Keratinocyte (primary cell): ENCODE data around the gene CDKAL1. TPM values are rescaled to one million over a fixed set of nuclear protein-coding genes. Genes with fewer than 3 reads are reported as not detected.

Experiments
- DNase-seq: peaks from one replicate; pipeline ENCODE4 v3.0.0-alpha.2; 2011; ENCODE audit warnings: low read depth, missing footprints, low spot score
- FAIRE-seq: peaks from 2 replicates; lab custom pipeline; 2011; peaks lifted over from hg19 to GRCh38; lab: Jason Lieb, UNC
- H2AFZ ChIP-seq: 2 replicates; pipeline ENCODE4 v1.6.0; 2012; ENCODE audit warnings: low read length, control low read depth, inconsistent platforms; ENCODE audit not compliant: control insufficient read depth
- H3K27ac ChIP-seq: 2 replicates; pipeline ENCODE4 v1.5.1; 2011; ENCODE audit warnings: low read length; ENCODE audit not compliant: control insufficient read depth, insufficient read depth
- H3K27me3 ChIP-seq: 3 replicates; pipeline ENCODE4 v1.6.0; 2011; ENCODE audit warnings: low read length; ENCODE audit not compliant: control insufficient read depth, insufficient read depth; ENCODE audit errors: extremely low read depth
- H3K36me3 ChIP-seq, 2 experiments: 2 replicates in 1 of 2; 3 replicates in 1 of 2; pipeline ENCODE4 v1.5.1; 2011; ENCODE audit warnings: low read length in 2 of 2, mild to moderate bottlenecking in 1 of 2; ENCODE audit not compliant: control insufficient read depth in 2 of 2, insufficient read depth in 2 of 2; ENCODE audit errors: extremely low read depth in 1 of 2
- H3K4me1 ChIP-seq: 3 replicates; pipeline ENCODE4 v1.5.1; 2011; ENCODE audit warnings: low read length; ENCODE audit not compliant: control insufficient read depth, insufficient read depth; ENCODE audit errors: extremely low read depth
- H3K4me2 ChIP-seq: 3 replicates; pipeline ENCODE4 v1.6.0; 2011; ENCODE audit warnings: low read depth, low read length; ENCODE audit not compliant: control insufficient read depth, insufficient read depth; ENCODE audit errors: extremely low read depth
- H3K4me3 ChIP-seq, 3 experiments: fragments of 200-600 bp in 1 of 3; sonication (generic) in 1 of 3; 2 replicates in 2 of 3; 3 replicates in 1 of 3; pipeline ENCODE4 v1.5.1; 2011 to 2016; ENCODE audit warnings: low read length in 3 of 3, mild to moderate bottlenecking in 3 of 3, control low read depth in 2 of 3, inconsistent platforms in 1 of 3, low read depth in 1 of 3, mixed read lengths in 1 of 3, mixed run types in 1 of 3, moderate library complexity in 1 of 3; ENCODE audit not compliant: control insufficient read depth in 2 of 3, insufficient read depth in 2 of 3; ENCODE audit errors: extremely low read depth in 1 of 3
- H3K79me2 ChIP-seq: 2 replicates; pipeline ENCODE4 v1.6.0; 2012; ENCODE audit warnings: low read length; ENCODE audit not compliant: control insufficient read depth, insufficient read depth
- H3K9ac ChIP-seq: 3 replicates; pipeline ENCODE4 v1.6.0; 2011; ENCODE audit warnings: low read length; ENCODE audit not compliant: control insufficient read depth, insufficient read depth; ENCODE audit errors: extremely low read depth
- H3K9me1 ChIP-seq: 3 replicates; pipeline ENCODE4 v1.6.0; 2011; ENCODE audit warnings: low read length; ENCODE audit not compliant: control insufficient read depth, insufficient read depth; ENCODE audit errors: extremely low read depth
- H3K9me3 ChIP-seq: 2 replicates; pipeline ENCODE4 v1.5.1; 2012; ENCODE audit warnings: low read depth, low read length; ENCODE audit not compliant: control insufficient read depth
- H4K20me1 ChIP-seq: 3 replicates; pipeline ENCODE4 v1.6.0; 2011; ENCODE audit warnings: low read length; ENCODE audit not compliant: control insufficient read depth, insufficient read depth; ENCODE audit errors: extremely low read depth
- CTCF ChIP-seq, 3 experiments: IDR thresholded peaks in 1 of 3; conservative IDR thresholded peaks in 1 of 3; optimal IDR thresholded peaks in 1 of 3; 2 replicates in 2 of 3; 3 replicates in 1 of 3; pipeline versions ENCODE3 to v1.5.1; 2011; ENCODE audit warnings: low read length in 3 of 3, mild to moderate bottlenecking in 3 of 3, moderate library complexity in 2 of 3, control low read depth in 1 of 3, inconsistent platforms in 1 of 3; ENCODE audit not compliant: insufficient read depth in 2 of 3; ENCODE audit errors: extremely low read depth in 1 of 3
- EZH2 ChIP-seq: IDR thresholded peaks from one replicate; pipeline ENCODE4 v1.6.1; 2012; ENCODE audit warnings: inconsistent platforms, mild to moderate bottlenecking, low read length, moderate library complexity
- dilution Hi-C: fragments of 300-500 bp; cut with MboI; formaldehyde crosslinking; loops from one replicate; pipeline ENCODE4 v1.7.0; 2020; ENCODE audit warnings: low sequenced_read_pairs; ENCODE audit not compliant: extremely low pct_ligation_motif_present
- polyA plus RNA-seq, 5 experiments: library from polyadenylated mRNA; depleted of rRNA in 3 of 5; stranded (reverse) in 3 of 5; stranded (forward) in 1 of 5; unstranded in 1 of 5; fragments of >200 nt; gene quantifications; 1 replicate in 1 of 5; 2 replicates in 3 of 5; 3 replicates in 1 of 5; pipeline versions ENCODE4 v1.2.1 to v1.2.3, GENCODE V29; 2011 to 2012; ENCODE audit warnings: missing spikeins in 2 of 5, low read depth in 1 of 5, low replicate concordance in 1 of 5

Gene CDKAL1
- polyA plus RNA-seq, 1 donor (not counting 4 experiments of a cell fraction or from before 2014, with no cell fraction given), result 5.6 TPM

DNA sequence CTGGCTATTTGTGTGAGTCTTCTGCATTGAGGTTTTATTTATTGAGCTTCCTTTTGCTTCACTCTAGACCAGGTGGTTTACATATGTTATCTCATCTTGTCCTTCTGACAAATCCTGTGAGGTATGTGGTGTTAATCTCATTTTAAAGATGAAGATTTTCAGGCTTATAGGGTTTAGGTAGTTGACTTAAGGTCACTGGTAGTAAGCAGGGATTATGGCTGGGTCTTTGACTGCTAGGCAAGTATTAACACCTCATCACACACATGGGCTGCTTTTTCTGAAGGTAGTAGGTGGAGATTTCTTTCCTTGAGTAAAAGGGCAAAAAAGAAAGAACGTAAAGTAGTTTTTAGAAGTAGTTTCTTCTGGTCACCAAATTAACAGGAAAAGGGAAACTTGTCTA is 72.6 kb downstream of the CDKAL1 start:
- no peak for DNase-seq
- dilution Hi-C loops, result no loop called here

GRCh38 chr6:20608356-20608755 is 74.1 kb downstream of the CDKAL1 start:
- DNase-seq, result no peak
- H3K9ac ChIP-seq, result no peak overlapping the region
- FAIRE-seq, result no peak
- dilution Hi-C loops, result no loop called here
- H4K20me1 ChIP-seq, result no peaks in the 10 kb centered on the region
- no peaks in the 10 kb centered on the region for H3K36me3 ChIP-seq
- no peak overlapping the region for H3K27ac ChIP-seq
- H3K9me1 ChIP-seq, result no peaks in the 10 kb centered on the region
- no peak overlapping the region for H3K4me2 ChIP-seq
- H3K9me3 ChIP-seq, result no peaks in the 10 kb centered on the region
- no peak overlapping the region for H2AFZ ChIP-seq
- no peaks in the 10 kb centered on the region for H3K27me3 ChIP-seq
- TF ChIP-seq CTCF (optimal IDR thresholded peaks at IDR 0.05 in 1 of 3, IDR thresholded peaks at IDR 0.05 in 1 of 3, conservative IDR thresholded peaks at IDR 0.05 in 1 of 3; ENCODE audit: extremely low read depth in 1 of 3, insufficient read depth in 2 of 3, low read length in 3 of 3) (no peak), EZH2 (no peak)
- peaks cover 8% of the 10 kb centered on the region for H3K4me1 ChIP-seq
- no peak overlapping the region for H3K4me3 ChIP-seq
- no peaks in the 10 kb centered on the region for H3K79me2 ChIP-seq

More for the DNA sequence above, 72.6 kb downstream of the CDKAL1 start:
- Histone ChIP-seq H3K36me3 (no peaks in the 10 kb centered on the region), H4K20me1 (no peaks in the 10 kb centered on the region), H3K9me1 (no peaks in the 10 kb centered on the region), H3K79me2 (no peaks in the 10 kb centered on the region), H3K4me1 (peaks cover 8% of the 10 kb centered on the region), H3K27ac (no peak overlapping the region), H3K4me3 (no peak overlapping the region), H2AFZ (no peak overlapping the region), H3K9ac (no peak overlapping the region), H3K4me2 (no peak overlapping the region), H3K27me3 (no peaks in the 10 kb centered on the region), H3K9me3 (no peaks in the 10 kb centered on the region)
- no peak for TF ChIP-seq EZH2
- TF ChIP-seq CTCF (optimal IDR thresholded peaks at IDR 0.05 in 1 of 3, IDR thresholded peaks at IDR 0.05 in 1 of 3, conservative IDR thresholded peaks at IDR 0.05 in 1 of 3; ENCODE audit: extremely low read depth in 1 of 3, insufficient read depth in 2 of 3, low read length in 3 of 3), result no peak
- peak; percentile 5 for FAIRE-seq
